ENCODE measurements around the gene STK24.

The STK24 gene

DNA sequence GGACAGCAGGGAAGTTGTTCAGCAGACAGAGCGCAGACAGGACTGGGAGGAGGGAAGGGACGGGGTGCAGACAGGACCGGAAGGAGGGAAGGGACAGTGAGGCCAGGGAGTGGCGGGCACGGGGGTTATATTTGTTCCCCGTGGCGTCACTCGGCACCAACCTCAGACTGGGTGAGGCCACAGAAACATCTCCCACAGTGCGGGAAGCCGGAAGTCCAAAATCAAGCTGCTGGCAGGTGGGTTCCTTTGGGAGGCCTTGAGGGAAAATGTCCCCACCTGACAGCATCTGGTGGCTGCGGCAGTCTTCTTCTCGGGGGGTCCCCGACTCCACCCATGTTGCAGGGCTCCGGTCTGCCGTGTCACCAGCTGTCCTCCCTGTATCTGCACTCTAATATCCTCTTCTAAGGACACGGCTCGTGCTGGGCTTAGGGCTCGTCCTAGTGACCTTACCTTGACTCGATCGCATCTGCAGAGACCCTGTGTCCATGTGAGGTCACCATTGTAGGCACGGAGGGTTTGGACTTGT, 133.0 kb downstream of the STK24 start:
- Histone ChIP-seq H3K9me3 (ENCODE audit: control insufficient read depth, insufficient read depth, low read length) (no peaks in the 10 kb centered on the region), H3K27ac (ENCODE audit: low read length) (no peak overlapping the region), H3K4me3 (ENCODE audit: low read length) (no peak overlapping the region), H3K27me3 (ENCODE audit: control insufficient read depth, insufficient read depth, low read length) (no peaks in the 10 kb centered on the region), H3K4me1 (ENCODE audit: control insufficient read depth, insufficient read depth, low read length) (no peaks in the 10 kb centered on the region), H3K36me3 (ENCODE audit: control insufficient read depth, insufficient read depth, low read length) (peaks cover 12% of the 10 kb centered on the region)
- no peak for DNase-seq (ENCODE audit: low read depth, low spot score)
- WGBS (ENCODE audit: insufficient coverage, insufficient read length): no CpG with 5 or more reads among the region's 21 CpGs

GRCh38 chr13:98443329-98443728, 133.6 kb downstream of the STK24 start:
- WGBS (ENCODE audit: insufficient coverage, insufficient read length): no CpG with 5 or more reads among the region's 11 CpGs
- DNase-seq (ENCODE audit: low read depth, low spot score): no peak
- no peaks in the 10 kb centered on the region for H3K9me3 ChIP-seq (ENCODE audit: control insufficient read depth, insufficient read depth, low read length)
- peaks cover 10% of the 10 kb centered on the region; the same call in 1 of the 2 replicates for H3K36me3 ChIP-seq (ENCODE audit: control insufficient read depth, insufficient read depth, low read length)
- H3K27me3 ChIP-seq (ENCODE audit: control insufficient read depth, insufficient read depth, low read length): no peaks in the 10 kb centered on the region
- no peak overlapping the region for H3K4me3 ChIP-seq (ENCODE audit: low read length)
- H3K4me1 ChIP-seq (ENCODE audit: control insufficient read depth, insufficient read depth, low read length): no peaks in the 10 kb centered on the region
- H3K27ac ChIP-seq (ENCODE audit: low read length): no peak overlapping the region

- Histone ChIP-seq H3K9me3 (ENCODE audit: control insufficient read depth, insufficient read depth, low read length) (no peaks in the 10 kb centered on the region), H3K27ac (ENCODE audit: low read length) (no peak overlapping the region), H3K4me1 (ENCODE audit: control insufficient read depth, insufficient read depth, low read length) (no peaks in the 10 kb centered on the region), H3K27me3 (ENCODE audit: control insufficient read depth, insufficient read depth, low read length) (no peaks in the 10 kb centered on the region), H3K36me3 (ENCODE audit: control insufficient read depth, insufficient read depth, low read length) (peaks cover 7% of the 10 kb centered on the region; the same call in 1 of the 2 replicates), H3K4me3 (ENCODE audit: low read length) (no peak overlapping the region)
- DNase-seq (ENCODE audit: low read depth, low spot score): no peak
- no CpG with 5 or more reads among the region's 27 CpGs for WGBS (ENCODE audit: insufficient coverage, insufficient read length)
Observed at GRCh38 chr13:98442391-98443230, 134.3 kb downstream of the STK24 start.

DNA sequence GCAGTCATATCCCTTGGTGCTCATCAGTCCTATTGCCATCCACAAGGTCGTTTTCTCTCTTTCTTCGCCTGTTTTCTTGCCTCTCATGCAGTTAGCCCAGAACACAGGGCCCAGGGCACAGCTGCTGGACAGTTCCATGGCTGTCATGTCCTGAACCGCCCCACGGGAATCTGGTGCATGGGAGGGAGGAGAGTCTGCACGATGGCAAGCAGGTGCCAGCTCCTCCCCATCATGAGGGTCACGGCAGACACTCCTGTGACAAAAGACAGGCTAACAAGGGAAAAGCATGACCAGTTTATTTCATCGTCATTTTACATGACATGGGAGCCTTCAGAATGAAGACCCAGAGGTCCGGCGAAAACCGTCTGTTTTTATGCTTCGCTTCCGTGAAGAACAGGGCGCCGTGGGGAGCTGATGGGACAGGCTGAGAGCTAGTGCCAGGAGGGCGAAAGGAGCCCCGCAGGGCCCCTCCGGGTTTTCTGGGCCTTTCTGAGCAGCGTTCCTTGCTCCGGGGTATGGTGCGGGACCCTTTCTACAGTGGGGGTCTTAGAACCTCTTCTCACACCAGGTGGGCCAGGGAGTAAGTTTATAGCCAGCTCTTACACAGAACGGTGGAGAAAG, 135.7 kb downstream of the STK24 start:
- Histone ChIP-seq H3K27ac (ENCODE audit: low read length) (no peak overlapping the region), H3K9me3 (ENCODE audit: control insufficient read depth, insufficient read depth, low read length) (no peaks in the 10 kb centered on the region), H3K4me3 (ENCODE audit: low read length) (no peak overlapping the region), H3K36me3 (ENCODE audit: control insufficient read depth, insufficient read depth, low read length) (no peaks in the 10 kb centered on the region), H3K4me1 (ENCODE audit: control insufficient read depth, insufficient read depth, low read length) (no peaks in the 10 kb centered on the region), H3K27me3 (ENCODE audit: control insufficient read depth, insufficient read depth, low read length) (no peaks in the 10 kb centered on the region)
- DNase-seq (ENCODE audit: low read depth, low spot score): no peak
- WGBS (ENCODE audit: insufficient coverage, insufficient read length): no CpG with 5 or more reads among the region's 21 CpGs

- no CpG with 5 or more reads among the region's 25 CpGs for WGBS (ENCODE audit: insufficient coverage, insufficient read length)
- H3K9me3 ChIP-seq (ENCODE audit: control insufficient read depth, insufficient read depth, low read length): no peaks in the 10 kb centered on the region
- H3K36me3 ChIP-seq (ENCODE audit: control insufficient read depth, insufficient read depth, low read length): no peaks in the 10 kb centered on the region
- no peak overlapping the region for H3K27ac ChIP-seq (ENCODE audit: low read length)
- no peak overlapping the region for H3K4me3 ChIP-seq (ENCODE audit: low read length)
- DNase-seq (ENCODE audit: low read depth, low spot score): no peak
- H3K4me1 ChIP-seq (ENCODE audit: control insufficient read depth, insufficient read depth, low read length): no peaks in the 10 kb centered on the region
- H3K27me3 ChIP-seq (ENCODE audit: control insufficient read depth, insufficient read depth, low read length): no peaks in the 10 kb centered on the region
Observed at GRCh38 chr13:98440390-98441055, 136.4 kb downstream of the STK24 start.

DNA sequence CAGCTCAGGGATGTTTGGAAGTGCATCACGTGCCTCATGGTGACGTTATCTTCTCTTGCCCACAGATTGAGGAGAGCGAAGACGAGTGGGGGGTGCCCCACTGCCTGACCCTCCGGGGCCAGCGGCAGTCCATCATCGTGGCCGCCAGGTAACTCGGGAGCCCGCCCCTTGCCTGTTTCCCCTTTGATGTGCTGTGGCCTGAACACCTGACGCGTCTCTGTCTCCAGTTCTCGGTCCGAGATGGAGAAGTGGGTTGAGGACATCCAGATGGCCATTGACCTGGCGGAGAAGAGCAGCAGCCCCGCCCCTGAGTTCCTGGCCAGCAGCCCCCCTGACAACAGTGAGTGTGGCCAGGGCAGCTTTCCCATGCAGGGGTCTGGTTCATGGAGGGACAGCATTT, 137.0 kb downstream of the STK24 start:
- DNase-seq (ENCODE audit: low read depth, low spot score): no peak
- Histone ChIP-seq H3K4me3 (ENCODE audit: low read length) (no peak overlapping the region), H3K4me1 (ENCODE audit: control insufficient read depth, insufficient read depth, low read length) (no peaks in the 10 kb centered on the region), H3K27ac (ENCODE audit: low read length) (no peak overlapping the region), H3K36me3 (ENCODE audit: control insufficient read depth, insufficient read depth, low read length) (no peaks in the 10 kb centered on the region), H3K27me3 (ENCODE audit: control insufficient read depth, insufficient read depth, low read length) (no peaks in the 10 kb centered on the region), H3K9me3 (ENCODE audit: control insufficient read depth, insufficient read depth, low read length) (no peaks in the 10 kb centered on the region)
- no CpG with 5 or more reads among the region's 16 CpGs for WGBS (ENCODE audit: insufficient coverage, insufficient read length)

GRCh38 chr13:98439126-98439828, 137.6 kb downstream of the STK24 start:
- DNase-seq (ENCODE audit: low read depth, low spot score): no peak
- H3K4me3 ChIP-seq (ENCODE audit: low read length): no peak overlapping the region
- H3K9me3 ChIP-seq (ENCODE audit: control insufficient read depth, insufficient read depth, low read length): no peaks in the 10 kb centered on the region
- H3K27ac ChIP-seq (ENCODE audit: low read length): no peak overlapping the region
- no peaks in the 10 kb centered on the region for H3K27me3 ChIP-seq (ENCODE audit: control insufficient read depth, insufficient read depth, low read length)
- no peaks in the 10 kb centered on the region for H3K36me3 ChIP-seq (ENCODE audit: control insufficient read depth, insufficient read depth, low read length)
- no CpG with 5 or more reads among the region's 32 CpGs for WGBS (ENCODE audit: insufficient coverage, insufficient read length)
- no peaks in the 10 kb centered on the region for H3K4me1 ChIP-seq (ENCODE audit: control insufficient read depth, insufficient read depth, low read length)

- Histone ChIP-seq H3K36me3 (ENCODE audit: control insufficient read depth, insufficient read depth, low read length) (no peaks in the 10 kb centered on the region), H3K9me3 (ENCODE audit: control insufficient read depth, insufficient read depth, low read length) (no peaks in the 10 kb centered on the region), H3K4me1 (ENCODE audit: control insufficient read depth, insufficient read depth, low read length) (no peaks in the 10 kb centered on the region), H3K4me3 (ENCODE audit: low read length) (no peak overlapping the region), H3K27me3 (ENCODE audit: control insufficient read depth, insufficient read depth, low read length) (no peaks in the 10 kb centered on the region), H3K27ac (ENCODE audit: low read length) (no peak overlapping the region)
- no CpG with 5 or more reads among the region's 27 CpGs for WGBS (ENCODE audit: insufficient coverage, insufficient read length)
- no peak for DNase-seq (ENCODE audit: low read depth, low spot score)
Observed at GRCh38 chr13:98438246-98439125, 138.4 kb downstream of the STK24 start.

DNA sequence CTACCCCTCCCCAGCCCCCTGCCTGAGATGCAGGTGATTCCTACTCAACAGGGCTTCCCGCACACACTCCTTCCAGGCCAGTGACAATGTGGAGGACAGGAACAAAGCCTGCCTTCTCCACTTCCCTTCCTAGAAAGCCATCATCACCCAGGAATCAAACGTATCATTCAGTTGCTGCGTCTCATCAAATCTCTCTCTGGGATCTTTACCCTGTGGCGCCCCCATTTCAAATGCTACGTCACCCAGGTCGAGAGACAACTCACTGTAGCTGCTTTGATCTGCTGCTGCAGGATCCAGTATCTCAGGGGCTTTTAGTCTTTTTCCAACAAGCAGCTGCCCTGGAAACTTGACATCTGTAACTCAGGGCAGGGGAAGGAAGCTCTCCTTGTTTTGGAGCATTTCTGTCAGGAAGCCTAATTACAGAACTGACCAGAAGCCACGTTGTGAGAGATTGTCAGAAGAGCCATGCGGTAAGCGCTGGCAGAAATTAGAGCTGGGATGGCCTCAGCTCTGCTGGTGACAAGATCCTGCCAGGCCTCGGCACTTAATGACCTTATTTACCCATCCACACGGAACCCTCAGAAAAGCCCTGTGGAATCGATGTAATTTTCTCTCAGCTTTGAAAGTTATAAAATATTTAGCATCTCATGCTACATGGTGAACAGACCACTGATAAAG, 140.5 kb downstream of the STK24 start:
- WGBS (ENCODE audit: insufficient coverage, insufficient read length): no CpG with 5 or more reads among the region's 12 CpGs
- H3K36me3 ChIP-seq (ENCODE audit: control insufficient read depth, insufficient read depth, low read length): no peaks in the 10 kb centered on the region
- H3K27me3 ChIP-seq (ENCODE audit: control insufficient read depth, insufficient read depth, low read length): no peaks in the 10 kb centered on the region
- H3K4me1 ChIP-seq (ENCODE audit: control insufficient read depth, insufficient read depth, low read length): no peaks in the 10 kb centered on the region
- no peak for DNase-seq (ENCODE audit: low read depth, low spot score)
- no peak overlapping the region for H3K4me3 ChIP-seq (ENCODE audit: low read length)
- no peaks in the 10 kb centered on the region for H3K9me3 ChIP-seq (ENCODE audit: control insufficient read depth, insufficient read depth, low read length)
- H3K27ac ChIP-seq (ENCODE audit: low read length): no peak overlapping the region

Measured in iPS DF 6.9 (cell line).